ENCODE data around the gene UNG. TPM values are rescaled to one million over a fixed set of nuclear protein-coding genes. Genes with fewer than 3 reads are reported as not detected.

UNG gene
- total RNA-seq, 4 donors from 2014 or later = 6.7 to 29.4 (median 20.9) TPM

DNA sequence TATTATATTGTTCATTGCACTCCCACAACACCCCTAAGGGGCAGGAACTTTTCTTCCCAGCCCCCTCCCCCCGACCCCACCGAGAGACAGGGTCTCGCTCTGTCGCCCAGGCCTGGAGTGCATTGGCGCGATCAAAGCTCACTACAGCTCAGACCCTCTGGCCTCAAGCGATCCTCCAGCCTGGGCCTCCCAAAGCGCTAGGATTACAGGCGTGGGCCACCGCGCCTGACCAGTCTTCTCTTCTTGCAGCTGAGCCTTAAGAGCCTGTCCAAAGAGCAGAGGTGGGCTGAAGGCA is 310 bp upstream of the UNG start:
- in situ Hi-C loops (cut with MboI; ENCODE audit: low pct_ligation_motif_present in 1 of 4, low pct_unique_long_range_greater_than_20kb in 1 of 4, low sequenced_read_pairs in 3 of 4) = loop anchor here in 2 of 4 donors (10.0 to 25.0 kb wide), 3 partner anchors 142 to 535 kb away; partner anchors contain the start of genes ISCU (in 2 of the 2) and SART3 (in 2 of the 2)
- Histone ChIP-seq H3K27me3 (no peaks in the 10 kb centered on the region), H3K9me3 (no peaks in the 10 kb centered on the region), H3K27ac (no peak overlapping the region), H3K4me3 (peak overlapping the region in 3 of 4 donors; percentile 55 to 98 (median 73)), H3K36me3 (no peaks in the 10 kb centered on the region), H3K4me1 (peaks cover 23 to 45% (median 31%) of the 10 kb centered on the region in 4 donors)
- 46% methylated on average over 9 of the region's 11 CpGs; no CpG with 5 or more reads in 1 of the 2 donors for WGBS, 2 donors (ENCODE audit: low coverage in 1 of 2)
- TF ChIP-seq POLR2AphosphoS5 (IDR thresholded peaks at IDR 0.05) (no peak), POLR2A (IDR thresholded peaks at IDR 0.05) (no peak), EP300 (IDR thresholded peaks at IDR 0.05; ENCODE audit: low read depth) (no peak)
- TF ChIP-seq, protein P1, sequence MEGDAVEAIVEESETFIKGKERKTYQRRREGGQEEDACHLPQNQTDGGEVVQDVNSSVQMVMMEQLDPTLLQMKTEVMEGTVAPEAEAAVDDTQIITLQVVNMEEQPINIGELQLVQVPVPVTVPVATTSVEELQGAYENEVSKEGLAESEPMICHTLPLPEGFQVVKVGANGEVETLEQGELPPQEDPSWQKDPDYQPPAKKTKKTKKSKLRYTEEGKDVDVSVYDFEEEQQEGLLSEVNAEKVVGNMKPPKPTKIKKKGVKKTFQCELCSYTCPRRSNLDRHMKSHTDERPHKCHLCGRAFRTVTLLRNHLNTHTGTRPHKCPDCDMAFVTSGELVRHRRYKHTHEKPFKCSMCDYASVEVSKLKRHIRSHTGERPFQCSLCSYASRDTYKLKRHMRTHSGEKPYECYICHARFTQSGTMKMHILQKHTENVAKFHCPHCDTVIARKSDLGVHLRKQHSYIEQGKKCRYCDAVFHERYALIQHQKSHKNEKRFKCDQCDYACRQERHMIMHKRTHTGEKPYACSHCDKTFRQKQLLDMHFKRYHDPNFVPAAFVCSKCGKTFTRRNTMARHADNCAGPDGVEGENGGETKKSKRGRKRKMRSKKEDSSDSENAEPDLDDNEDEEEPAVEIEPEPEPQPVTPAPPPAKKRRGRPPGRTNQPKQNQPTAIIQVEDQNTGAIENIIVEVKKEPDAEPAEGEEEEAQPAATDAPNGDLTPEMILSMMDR (IDR thresholded peaks at IDR 0.05) = no peak
- DNase-seq = no peak
- intact Hi-C loops (cut with DNase I; ENCODE audit: low total_unique reads) = no loop called here

DNA sequence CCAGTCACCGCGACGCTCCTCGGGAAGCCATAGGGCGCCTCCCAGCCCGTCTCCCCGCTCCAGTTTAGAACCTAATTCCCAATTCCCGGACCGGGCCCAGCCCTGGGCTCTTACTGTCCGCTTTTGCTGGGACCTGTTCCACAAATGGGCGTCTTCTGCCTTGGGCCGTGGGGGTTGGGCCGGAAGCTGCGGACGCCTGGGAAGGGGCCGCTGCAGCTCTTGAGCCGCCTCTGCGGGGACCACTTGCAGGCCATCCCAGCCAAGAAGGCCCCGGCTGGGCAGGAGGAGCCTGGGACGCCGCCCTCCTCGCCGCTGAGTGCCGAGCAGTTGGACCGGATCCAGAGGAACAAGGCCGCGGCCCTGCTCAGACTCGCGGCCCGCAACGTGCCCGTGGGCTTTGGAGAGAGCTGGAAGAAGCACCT is 797 bp downstream of the UNG start:
- Histone ChIP-seq H3K9me3 (no peaks in the 10 kb centered on the region), H3K27ac (peak overlapping the region; percentile 92 to 96 (median 94)), H3K36me3 (peaks cover 0 to 5% (median 2%) of the 10 kb centered on the region in 4 donors), H3K4me3 (peak overlapping the region; percentile 55 to 98 (median 68)), H3K27me3 (no peaks in the 10 kb centered on the region), H3K4me1 (peaks cover 14 to 34% (median 21%) of the 10 kb centered on the region in 4 donors)
- DNase-seq = peak; percentile 73
- intact Hi-C loops (cut with DNase I; ENCODE audit: low total_unique reads) (no loop called here), in situ Hi-C loops (cut with MboI; ENCODE audit: low pct_ligation_motif_present in 1 of 4, low pct_unique_long_range_greater_than_20kb in 1 of 4, low sequenced_read_pairs in 3 of 4) (loop anchor here in 2 of 4 donors (10.0 to 25.0 kb wide), 3 partner anchors 143 to 536 kb away; partner anchors contain the start of genes ISCU (in 2 of the 2) and SART3 (in 2 of the 2))
- 0% methylated on average over 26 of the region's 32 CpGs; no CpG with 5 or more reads in 1 of the 2 donors for WGBS, 2 donors (ENCODE audit: low coverage in 1 of 2)
- TF ChIP-seq POLR2A (IDR thresholded peaks at IDR 0.05) (peak; percentile 72), EP300 (IDR thresholded peaks at IDR 0.05; ENCODE audit: low read depth) (no peak), POLR2AphosphoS5 (IDR thresholded peaks at IDR 0.05) (peak; percentile 45 to 75 (median 67))
- TF ChIP-seq, protein P1 (IDR thresholded peaks at IDR 0.05) = no peak

DNA sequence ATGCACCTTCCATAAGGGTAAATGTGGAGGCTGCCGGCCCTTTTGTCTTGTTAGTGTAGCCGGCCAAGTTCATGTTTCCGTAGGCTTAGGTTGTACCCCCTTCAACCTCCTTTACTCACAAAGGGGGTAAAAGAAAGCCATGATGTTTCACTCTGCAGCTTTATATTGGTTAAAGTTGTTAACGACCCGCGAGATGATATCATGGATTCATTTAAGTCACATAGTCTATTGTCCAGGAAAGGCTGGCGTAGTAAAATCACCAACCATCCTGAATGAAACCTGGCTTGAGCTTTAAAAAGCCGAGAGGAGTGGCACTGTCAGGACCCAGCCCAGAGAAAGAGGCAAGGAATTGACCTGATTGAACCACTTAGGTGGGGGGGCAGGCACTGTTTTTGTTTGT is 1.3 kb downstream of the UNG start:
- 0 to 3% methylated on average over 5 to 8 of the region's 8 CpGs for WGBS, 2 donors (ENCODE audit: low coverage in 1 of 2)
- TF ChIP-seq POLR2A (IDR thresholded peaks at IDR 0.05) = no peak
- TF ChIP-seq, protein P1 (IDR thresholded peaks at IDR 0.05) = no peak
- no peak for TF ChIP-seq EP300 (IDR thresholded peaks at IDR 0.05; ENCODE audit: low read depth)
- no peak for TF ChIP-seq POLR2AphosphoS5 (IDR thresholded peaks at IDR 0.05)
- in situ Hi-C loops (cut with MboI; ENCODE audit: low pct_ligation_motif_present in 1 of 4, low pct_unique_long_range_greater_than_20kb in 1 of 4, low sequenced_read_pairs in 3 of 4) = loop anchor here in 2 of 4 donors (10.0 to 25.0 kb wide), 3 partner anchors 144 to 536 kb away; partner anchors contain the start of genes ISCU (in 2 of the 2) and SART3 (in 2 of the 2)
- H3K4me3 ChIP-seq = peak overlapping the region; percentile 55 to 98 (median 68)
- peaks cover 14 to 31% (median 20%) of the 10 kb centered on the region in 4 donors for H3K4me1 ChIP-seq
- no peak for DNase-seq
- intact Hi-C loops (cut with DNase I; ENCODE audit: low total_unique reads) = loop anchor here (1.0 kb wide), 1 partner anchor 33 kb away; no protein-coding TSS in a partner anchor
- H3K9me3 ChIP-seq = no peaks in the 10 kb centered on the region
- peaks cover 0 to 10% (median 4%) of the 10 kb centered on the region in 4 donors for H3K36me3 ChIP-seq
- H3K27ac ChIP-seq = peak overlapping the region; percentile 92 to 96 (median 94)
- no peaks in the 10 kb centered on the region for H3K27me3 ChIP-seq

DNA sequence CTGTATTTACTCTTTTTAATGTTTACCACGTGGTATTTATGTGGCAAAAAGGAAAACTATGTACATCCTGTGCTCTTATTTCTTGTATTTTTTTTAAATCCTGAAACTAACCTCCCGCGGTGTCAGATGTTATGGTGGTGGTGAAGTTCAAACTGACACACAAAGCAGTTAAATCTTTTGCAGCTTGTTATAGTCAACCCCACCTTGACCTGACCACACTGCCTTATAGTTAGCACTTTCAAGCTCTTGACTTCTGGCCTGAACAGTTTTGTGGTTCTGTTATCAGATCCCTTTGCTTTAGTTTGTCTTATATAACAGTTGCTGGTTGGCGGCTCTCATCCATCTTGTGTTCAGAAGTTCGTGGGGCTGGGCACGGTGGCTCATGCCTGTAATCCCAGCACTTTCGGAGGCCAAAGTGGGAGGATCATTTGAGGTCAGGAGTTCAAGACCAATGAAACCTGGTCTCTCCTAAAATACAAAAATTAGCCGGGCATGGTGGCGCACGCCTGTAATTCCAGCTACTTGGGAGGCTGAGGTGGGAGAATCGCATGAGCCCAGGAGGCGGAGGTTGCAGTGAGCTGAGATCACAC is 2.1 kb downstream of the UNG start:
- H3K36me3 ChIP-seq = peaks cover 0 to 14% (median 5%) of the 10 kb centered on the region in 4 donors
- DNase-seq = no peak
- H3K27ac ChIP-seq = peak overlapping the region; percentile 92 to 96 (median 94)
- TF ChIP-seq EP300 (IDR thresholded peaks at IDR 0.05; ENCODE audit: low read depth) (no peak), POLR2A (IDR thresholded peaks at IDR 0.05) (no peak)
- no peaks in the 10 kb centered on the region for H3K27me3 ChIP-seq
- intact Hi-C loops (cut with DNase I; ENCODE audit: low total_unique reads) = loop anchor here (1.0 kb wide), 1 partner anchor 32 kb away; no protein-coding TSS in a partner anchor
- H3K9me3 ChIP-seq = no peaks in the 10 kb centered on the region
- WGBS, 2 donors (ENCODE audit: low coverage in 1 of 2) = 43 to 68% methylated on average over 6 to 12 of the region's 12 CpGs
- in situ Hi-C loops (cut with MboI; ENCODE audit: low pct_ligation_motif_present in 1 of 4, low pct_unique_long_range_greater_than_20kb in 1 of 4, low sequenced_read_pairs in 3 of 4) = loop anchor here in 3 of 4 donors (10.0 to 25.0 kb wide), 5 partner anchors 145 to 537 kb away; partner anchors contain the start of genes ISCU (in 2 of the 3) and SART3 (in 2 of the 3)
- peaks cover 14 to 28% (median 20%) of the 10 kb centered on the region in 4 donors for H3K4me1 ChIP-seq
- H3K4me3 ChIP-seq = peak overlapping the region in 1 of 4 donors; percentile 98
